Suppressor macrophage (primary cell): ENCODE measurements around the gene SPTSSA.
"Not testable (repeated sequence)": the region's sequence is repeated elsewhere in the genome, so short reads cannot be mapped to it uniquely, and the experiment has no call there.

Experiments used
- DNase-seq, 4 experiments: peaks; one replicate each; pipeline ENCODE4 v3.0.0-alpha.2; 2020 to 2022
- total RNA-seq, 17 experiments: gene quantifications; one replicate each; lab custom pipeline; 2026; ENCODE audit warnings: mixed read lengths in 6 of 17, inconsistent platforms in 3 of 17; lab: John Stamatoyannopoulos, UW

Gene SPTSSA
- total RNA-seq = 4.0 to 38.7 (median 20.4) reads per million in 17 experiments

GRCh38 chr14:34462132-34462893, at the start of gene SPTSSA:
SPTSSA (minus strand) TSS chr14:34462240; CDS start chr14:34462207, 33 bp downstream.
- DNase-seq = peak; percentile 95 to 99 (median 98)

- DNase-seq = no peak
These were observed 45.8 kb upstream of the SPTSSA start for GRCh38 chr14:34507884-34508283.

GRCh38 chr14:34507459-34507858, 45.4 kb upstream of the SPTSSA start:
- no peak for DNase-seq

GRCh38 chr14:34505124-34505491, 43.1 kb upstream of the SPTSSA start:
- DNase-seq = not testable (repeated sequence)

- DNase-seq = not testable (repeated sequence)
These were observed 42.0 kb upstream of the SPTSSA start for GRCh38 chr14:34504027-34504426.

- DNase-seq = peak in 2 of 4 experiments; percentile 12 to 23
These were observed 40.6 kb upstream of the SPTSSA start for GRCh38 chr14:34502545-34503225.

GRCh38 chr14:34502001-34502400, 40.0 kb upstream of the SPTSSA start:
- no peak for DNase-seq

GRCh38 chr14:34501004-34501580, 39.1 kb upstream of the SPTSSA start:
- DNase-seq = no peak

GRCh38 chr14:34498684-34499412, 36.8 kb upstream of the SPTSSA start:
- peak; percentile 9 to 45 (median 33) for DNase-seq

- DNase-seq = peak; percentile 30 to 56 (median 52)
These were observed 34.9 kb upstream of the SPTSSA start for GRCh38 chr14:34496679-34497513.

- no peak for DNase-seq
These were observed 34.1 kb upstream of the SPTSSA start for GRCh38 chr14:34496007-34496678.

GRCh38 chr14:34489324-34489723, 27.3 kb upstream of the SPTSSA start:
- DNase-seq = no peak

GRCh38 chr14:34488528-34488927, 26.5 kb upstream of the SPTSSA start:
- no peak for DNase-seq

GRCh38 chr14:34484726-34485125, 22.7 kb upstream of the SPTSSA start:
- DNase-seq = no peak

GRCh38 chr14:34482463-34482862, 20.4 kb upstream of the SPTSSA start:
- DNase-seq = no peak

- DNase-seq = no peak
These were observed 17.7 kb upstream of the SPTSSA start for GRCh38 chr14:34479694-34480093.

GRCh38 chr14:34478261-34478660, 16.2 kb upstream of the SPTSSA start:
- no peak for DNase-seq

GRCh38 chr14:34476036-34476435, 14.0 kb upstream of the SPTSSA start:
- DNase-seq = not testable (repeated sequence)

- DNase-seq = no peak
These were observed 13.1 kb upstream of the SPTSSA start for GRCh38 chr14:34475163-34475562.

GRCh38 chr14:34474187-34474679, 12.2 kb upstream of the SPTSSA start:
- no peak for DNase-seq

- DNase-seq = no peak
These were observed 10.8 kb upstream of the SPTSSA start for GRCh38 chr14:34472706-34473279.
